Uterus (tissue), 2 donors: Measurements from ENCODE around the gene KRT28.

Experiments used
- POLR2A ChIP-seq, 2 donors: fragments of 450-650 bp; IDR thresholded peaks; one replicate each; pipeline ENCODE4 v1.6.1; 2016; ENCODE audit warnings: antibody characterized with exemption in 2 of 2, mild to moderate bottlenecking in 1 of 2, moderate library complexity in 1 of 2
- TF ChIP-seq, protein P1 (sequence below), 4 experiments: fragments of 200-600 bp in 2 of 4; fragments of 450-650 bp in 2 of 4; sonication (generic) in 2 of 4; IDR thresholded peaks; one replicate each; pipeline ENCODE4 v1.5.1; 2016 to 2019; ENCODE audit warnings: antibody characterized with exemption in 4 of 4, mild to moderate bottlenecking in 2 of 4, moderate library complexity in 1 of 4

DNA sequence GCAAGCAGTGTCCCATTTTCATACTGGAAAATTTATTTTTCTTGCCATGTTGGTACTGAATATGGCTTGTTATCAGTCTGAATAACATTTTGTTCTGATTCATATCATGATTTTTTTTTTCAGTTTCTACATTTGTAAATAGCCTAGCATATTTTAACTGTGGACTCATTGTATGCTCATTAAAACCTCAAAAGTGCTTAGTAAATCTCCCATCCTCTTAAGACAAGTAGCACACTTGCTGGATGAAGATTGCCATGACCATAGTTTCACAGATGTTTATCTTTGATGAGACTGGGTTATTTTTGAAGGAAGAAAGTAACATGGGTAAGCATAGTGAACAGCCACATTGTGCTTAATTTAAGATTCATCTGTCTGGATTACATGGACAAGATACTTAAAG, 21.8 kb upstream of the KRT28 start:
- TF ChIP-seq POLR2A (IDR thresholded peaks at IDR 0.05), result no peak
- TF ChIP-seq, protein P1, sequence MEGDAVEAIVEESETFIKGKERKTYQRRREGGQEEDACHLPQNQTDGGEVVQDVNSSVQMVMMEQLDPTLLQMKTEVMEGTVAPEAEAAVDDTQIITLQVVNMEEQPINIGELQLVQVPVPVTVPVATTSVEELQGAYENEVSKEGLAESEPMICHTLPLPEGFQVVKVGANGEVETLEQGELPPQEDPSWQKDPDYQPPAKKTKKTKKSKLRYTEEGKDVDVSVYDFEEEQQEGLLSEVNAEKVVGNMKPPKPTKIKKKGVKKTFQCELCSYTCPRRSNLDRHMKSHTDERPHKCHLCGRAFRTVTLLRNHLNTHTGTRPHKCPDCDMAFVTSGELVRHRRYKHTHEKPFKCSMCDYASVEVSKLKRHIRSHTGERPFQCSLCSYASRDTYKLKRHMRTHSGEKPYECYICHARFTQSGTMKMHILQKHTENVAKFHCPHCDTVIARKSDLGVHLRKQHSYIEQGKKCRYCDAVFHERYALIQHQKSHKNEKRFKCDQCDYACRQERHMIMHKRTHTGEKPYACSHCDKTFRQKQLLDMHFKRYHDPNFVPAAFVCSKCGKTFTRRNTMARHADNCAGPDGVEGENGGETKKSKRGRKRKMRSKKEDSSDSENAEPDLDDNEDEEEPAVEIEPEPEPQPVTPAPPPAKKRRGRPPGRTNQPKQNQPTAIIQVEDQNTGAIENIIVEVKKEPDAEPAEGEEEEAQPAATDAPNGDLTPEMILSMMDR (IDR thresholded peaks at IDR 0.05), result no peak
